Fibroblast of pulmonary artery (primary cell): ENCODE results near the gene PRAMEF33.
"Not testable (repeated sequence)": the region's sequence is repeated elsewhere in the genome, so short reads cannot be mapped to it uniquely, and the experiment has no call there.

ENCODE experiments used
- DNase-seq: peaks from one replicate; pipeline ENCODE4 v3.0.0-alpha.2; 2010; ENCODE audit warnings: low read depth
- H3K4me3 ChIP-seq: replicated peaks from 2 replicates; pipeline ENCODE4 v1.5.1; 2011; ENCODE audit warnings: low read depth, mild to moderate bottlenecking, control low read depth, low read length, moderate library complexity

Gene PRAMEF33

GRCh38 chr1:13303239-13303638 lies at the start of gene PRAMEF33:
PRAMEF33 (plus strand) TSS chr1:13303539; CDS start chr1:13305955, 2,416 bp downstream.
- DNase-seq, H3K4me3 ChIP-seq: not testable (repeated sequence)

DNA sequence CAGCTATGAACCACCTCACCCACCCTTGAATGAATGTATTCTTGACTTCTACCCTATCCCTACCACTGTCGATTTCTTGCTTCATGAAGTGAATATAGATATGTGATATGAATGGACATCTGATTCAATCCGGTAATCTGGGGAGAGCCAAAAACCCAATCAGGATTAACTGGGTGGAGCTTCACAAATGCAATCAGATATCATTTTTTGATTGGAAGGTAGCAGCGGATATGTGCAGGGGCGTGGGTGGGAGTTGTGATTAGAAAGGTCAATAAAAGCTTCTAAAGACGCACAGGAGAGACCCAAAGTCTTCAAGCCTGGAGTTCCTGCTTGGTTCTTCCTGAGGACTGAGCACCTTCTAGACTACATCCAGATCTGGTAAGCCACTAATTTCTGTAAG lies 49.4 kb upstream of the PRAMEF33 start, which contains the start of gene PRAMEF5:
PRAMEF5 (plus strand) TSS at position 301 of the 400 bp plus-strand sequence. CDS start 5,071 bp downstream, outside the sequence.
- not testable (repeated sequence) for H3K4me3 ChIP-seq, DNase-seq

- DNase-seq, H3K4me3 ChIP-seq: not testable (repeated sequence)
Measured at GRCh38 chr1:13265124-13265523, 38.2 kb upstream of the PRAMEF33 start.

DNA sequence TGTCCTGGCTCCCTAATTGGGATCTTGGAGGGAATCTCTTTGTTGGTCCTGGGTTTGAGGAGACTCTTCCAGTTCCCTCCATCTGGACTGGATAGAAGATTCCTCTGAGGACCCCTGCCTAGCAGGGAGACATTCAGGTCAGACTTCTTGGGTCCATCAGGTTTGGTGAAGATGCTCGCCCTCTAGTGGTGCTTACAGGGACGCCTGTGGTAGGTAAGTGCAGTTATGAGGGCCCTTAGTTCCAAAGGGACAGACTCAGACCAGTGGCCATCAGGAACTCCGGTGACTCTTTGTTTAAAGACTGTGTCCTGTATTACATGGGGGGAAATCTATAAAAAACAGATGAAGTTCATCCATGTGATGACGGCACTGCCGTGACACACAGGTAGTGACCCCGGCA lies 26.3 kb upstream of the PRAMEF33 start:
- not testable (repeated sequence) for DNase-seq, H3K4me3 ChIP-seq

GRCh38 chr1:13279617-13280016 lies 23.7 kb upstream of the PRAMEF33 start:
- not testable (repeated sequence) for DNase-seq, H3K4me3 ChIP-seq

DNA sequence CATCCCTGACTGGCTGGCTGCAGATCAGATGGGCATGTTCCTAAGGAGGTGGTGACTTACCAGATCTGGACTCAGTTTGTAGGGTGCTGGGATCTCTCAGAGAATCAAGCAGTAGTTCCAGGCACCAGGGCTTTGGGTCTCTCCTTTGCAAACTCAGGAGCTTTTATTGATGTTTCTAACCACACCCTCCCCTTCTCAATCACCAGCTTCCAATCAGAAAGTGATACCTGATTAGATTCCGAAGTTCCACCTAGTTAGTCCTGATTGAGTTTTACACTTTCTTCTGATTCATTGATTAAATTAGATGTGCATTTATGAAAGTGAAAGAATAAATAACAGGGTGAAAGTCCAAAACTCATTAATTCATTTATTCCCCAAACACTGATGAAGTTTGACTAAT lies 18.3 kb upstream of the PRAMEF33 start, which contains the start of gene PRAMEF8:
PRAMEF8 (minus strand) TSS at position 101 of the 400 bp plus-strand sequence. CDS start 1,046 bp downstream, outside the sequence.
- H3K4me3 ChIP-seq, DNase-seq: not testable (repeated sequence)

GRCh38 chr1:13289030-13289429 lies 14.3 kb upstream of the PRAMEF33 start:
- H3K4me3 ChIP-seq, DNase-seq: not testable (repeated sequence)

GRCh38 chr1:13297216-13297931 lies 6.0 kb upstream of the PRAMEF33 start:
- DNase-seq, H3K4me3 ChIP-seq: not testable (repeated sequence)

DNA sequence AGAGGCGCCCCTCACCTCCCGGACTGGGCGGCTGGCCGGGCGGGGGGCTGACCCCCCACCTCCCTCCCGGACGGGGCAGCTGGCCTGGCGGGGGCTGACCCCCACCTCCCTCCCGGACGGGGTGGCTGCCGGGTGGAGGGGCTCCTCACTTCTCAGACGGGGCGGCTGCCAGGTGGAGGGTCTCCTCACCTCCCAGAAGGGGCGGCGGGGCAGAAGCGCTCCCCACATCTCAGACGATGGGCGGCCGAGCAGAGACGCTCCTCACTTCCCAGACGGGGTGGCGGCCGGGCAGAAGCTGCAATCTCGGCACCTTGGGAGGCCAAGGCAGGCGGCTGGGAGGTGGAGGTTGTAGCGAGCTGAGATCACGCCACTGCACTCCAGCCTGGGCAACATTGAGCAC lies 4.6 kb upstream of the PRAMEF33 start:
- not testable (repeated sequence) for H3K4me3 ChIP-seq, DNase-seq

DNA sequence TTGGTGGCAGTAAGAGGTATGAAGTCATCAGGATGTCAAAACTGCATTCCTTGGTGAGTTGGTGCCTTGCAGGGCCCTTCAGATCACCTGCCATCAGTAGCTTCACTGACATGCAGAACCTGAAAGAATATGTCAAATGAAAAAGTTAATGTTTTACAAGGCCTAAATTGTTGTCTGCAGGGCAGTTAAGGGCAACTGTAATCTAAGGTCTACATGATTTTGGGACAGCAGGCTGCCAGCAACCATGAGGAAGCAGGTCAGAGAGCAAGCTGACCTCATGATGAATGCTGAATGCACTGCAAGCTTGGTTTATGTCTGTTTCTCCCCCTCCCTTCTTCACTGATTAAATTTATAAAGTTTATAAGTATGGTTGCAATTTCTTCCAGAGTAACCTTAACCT lies 1.1 kb upstream of the PRAMEF33 start:
- H3K4me3 ChIP-seq, DNase-seq: not testable (repeated sequence)

DNA sequence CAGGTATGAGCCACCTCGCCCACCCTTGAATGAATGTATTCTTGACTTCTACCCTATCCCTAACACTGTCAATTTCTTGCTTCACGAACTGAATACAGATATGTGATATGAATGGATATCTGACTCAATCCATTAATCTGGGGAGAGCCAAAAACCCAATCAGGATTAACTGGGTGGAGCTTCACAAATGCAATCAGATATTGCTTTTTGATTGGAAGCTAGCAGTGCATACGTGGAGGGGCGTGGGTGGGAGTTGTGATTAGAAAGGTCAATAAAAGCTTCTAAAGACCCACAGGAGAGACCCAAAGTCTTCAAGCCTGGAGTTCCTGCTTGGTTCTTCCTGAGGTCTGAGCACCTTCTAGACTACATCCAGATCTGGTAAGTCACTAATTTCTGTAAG lies 11.9 kb downstream of the PRAMEF33 start, which contains the start of gene PRAMEF15:
PRAMEF15 (plus strand) TSS at position 301 of the 400 bp plus-strand sequence. CDS start 2,827 bp downstream, outside the sequence.
- H3K4me3 ChIP-seq, DNase-seq: not testable (repeated sequence)

- not testable (repeated sequence) for H3K4me3 ChIP-seq, DNase-seq
Measured at GRCh38 chr1:13342496-13342895, 39.2 kb downstream of the PRAMEF33 start.

GRCh38 chr1:13347034-13347433 lies 43.7 kb downstream of the PRAMEF33 start, which contains the start of gene PRAMEF14:
PRAMEF14 (minus strand) TSS chr1:13347134; CDS start chr1:13345314, 1,820 bp downstream.
- DNase-seq, H3K4me3 ChIP-seq: not testable (repeated sequence)

GRCh38 chr1:13353476-13353875 lies 50.1 kb downstream of the PRAMEF33 start:
- peak; percentile 1 for DNase-seq

DNA sequence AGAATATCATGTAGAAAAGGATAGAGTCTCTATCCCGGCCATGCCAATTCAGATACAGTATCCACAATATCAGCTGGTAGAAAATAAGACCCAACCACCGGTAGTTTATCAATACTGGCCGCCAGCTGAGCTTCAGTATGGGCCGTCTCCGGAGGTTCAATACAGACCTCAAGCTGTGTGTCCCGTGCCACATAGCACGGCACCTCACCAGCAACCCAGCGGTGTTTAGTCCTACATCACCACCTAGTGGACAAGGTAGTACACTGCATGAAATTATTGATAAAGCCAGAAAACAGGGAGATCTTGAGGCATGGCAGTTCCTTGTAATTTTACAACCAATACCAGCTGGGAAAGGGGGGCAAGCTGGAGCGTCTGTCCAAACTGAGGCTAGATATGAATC lies 51.1 kb downstream of the PRAMEF33 start:
- DNase-seq, H3K4me3 ChIP-seq: not testable (repeated sequence)

More at GRCh38 chr1:13353476-13353875, 50.1 kb downstream of the PRAMEF33 start:
- not testable (repeated sequence) for H3K4me3 ChIP-seq
